ENCODE results near the gene STRN3. TPM values are rescaled to one million over a fixed set of nuclear protein-coding genes. Genes with fewer than 3 reads are reported as not detected.
A peak's percentile ranks its signal among the peaks of the same experiment; 100 is the strongest.
"Not testable (repeated sequence)": the region's sequence is repeated elsewhere in the genome, so short reads cannot be mapped to it uniquely, and the experiment has no call there.

Gene STRN3
- total RNA-seq, 2 donors from 2014 or later: 18.1 to 18.9 TPM

GRCh38 chr14:31057701-31058364, 31.7 kb upstream of the STRN3 start:
- peak overlapping the region in 1 of 4 donors; percentile 82 for H3K27ac ChIP-seq
- intact Hi-C loops (cut with DNase I): no loop called here
- H3K36me3 ChIP-seq (replicated peaks in 1 of 2; ENCODE audit: insufficient read depth in 1 of 2, low read depth in 2 of 2): no peaks in the 10 kb centered on the region
- no peak overlapping the region for H3K4me3 ChIP-seq
- WGBS, 2 donors: 93 to 95% methylated on average over 12 of the region's 12 CpGs
- TF ChIP-seq POLR2A (IDR thresholded peaks at IDR 0.05): no peak
- TF ChIP-seq, protein P1, sequence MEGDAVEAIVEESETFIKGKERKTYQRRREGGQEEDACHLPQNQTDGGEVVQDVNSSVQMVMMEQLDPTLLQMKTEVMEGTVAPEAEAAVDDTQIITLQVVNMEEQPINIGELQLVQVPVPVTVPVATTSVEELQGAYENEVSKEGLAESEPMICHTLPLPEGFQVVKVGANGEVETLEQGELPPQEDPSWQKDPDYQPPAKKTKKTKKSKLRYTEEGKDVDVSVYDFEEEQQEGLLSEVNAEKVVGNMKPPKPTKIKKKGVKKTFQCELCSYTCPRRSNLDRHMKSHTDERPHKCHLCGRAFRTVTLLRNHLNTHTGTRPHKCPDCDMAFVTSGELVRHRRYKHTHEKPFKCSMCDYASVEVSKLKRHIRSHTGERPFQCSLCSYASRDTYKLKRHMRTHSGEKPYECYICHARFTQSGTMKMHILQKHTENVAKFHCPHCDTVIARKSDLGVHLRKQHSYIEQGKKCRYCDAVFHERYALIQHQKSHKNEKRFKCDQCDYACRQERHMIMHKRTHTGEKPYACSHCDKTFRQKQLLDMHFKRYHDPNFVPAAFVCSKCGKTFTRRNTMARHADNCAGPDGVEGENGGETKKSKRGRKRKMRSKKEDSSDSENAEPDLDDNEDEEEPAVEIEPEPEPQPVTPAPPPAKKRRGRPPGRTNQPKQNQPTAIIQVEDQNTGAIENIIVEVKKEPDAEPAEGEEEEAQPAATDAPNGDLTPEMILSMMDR (IDR thresholded peaks at IDR 0.05): no peak
- H3K4me1 ChIP-seq: peaks cover 31% of the 10 kb centered on the region
- no peaks in the 10 kb centered on the region for H3K9me3 ChIP-seq
- no peaks in the 10 kb centered on the region for H3K27me3 ChIP-seq
- DNase-seq (no peak), ATAC-seq (no peak)

GRCh38 chr14:31057035-31057434, 30.9 kb upstream of the STRN3 start:
- WGBS, 2 donors: 94 to 100% methylated on average over 1 of the region's 1 CpG
- H3K27me3 ChIP-seq: no peaks in the 10 kb centered on the region
- H3K9me3 ChIP-seq: no peaks in the 10 kb centered on the region
- ATAC-seq: no peak
- TF ChIP-seq, protein P1 (IDR thresholded peaks at IDR 0.05): no peak
- TF ChIP-seq POLR2A (IDR thresholded peaks at IDR 0.05): no peak
- H3K36me3 ChIP-seq (replicated peaks in 1 of 2; ENCODE audit: insufficient read depth in 1 of 2, low read depth in 2 of 2): no peaks in the 10 kb centered on the region
- H3K4me1 ChIP-seq: peaks cover 31% of the 10 kb centered on the region
- H3K4me3 ChIP-seq: no peak overlapping the region
- no peak for DNase-seq
- intact Hi-C loops (cut with DNase I): no loop called here
- H3K27ac ChIP-seq: peak overlapping the region in 1 of 4 donors; percentile 27

DNA sequence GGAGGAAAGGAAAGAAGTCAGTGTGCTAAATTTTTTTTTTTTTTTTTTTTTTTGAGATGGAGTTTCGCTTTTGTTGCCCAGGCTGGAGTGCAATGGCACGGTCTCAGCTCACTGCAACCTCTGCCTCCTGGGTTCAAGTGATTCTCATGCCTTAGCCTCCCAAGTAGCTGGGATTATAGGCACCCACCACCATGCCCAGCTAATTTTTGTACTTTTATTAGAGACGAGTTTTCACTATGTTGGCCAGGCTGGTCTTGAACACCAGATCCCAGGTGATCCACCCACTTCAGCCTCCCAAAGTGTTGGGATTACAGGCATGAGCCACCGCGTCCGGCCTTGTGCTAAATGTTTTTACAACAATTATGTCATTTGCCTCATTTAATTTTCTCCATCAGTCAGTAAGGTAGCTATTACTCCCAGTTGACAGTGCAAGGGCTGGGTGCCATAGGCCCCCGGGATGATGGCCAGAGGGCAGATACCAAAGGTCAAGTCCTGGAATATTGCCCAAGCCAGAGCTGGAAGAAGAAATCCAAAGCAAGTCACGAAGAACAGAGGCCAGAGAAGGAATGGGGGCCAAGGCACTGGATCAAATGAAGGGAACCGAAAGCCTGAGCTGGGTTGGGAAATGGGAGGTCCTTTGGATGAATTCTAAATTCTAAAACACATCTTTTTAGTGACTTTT, 26.9 kb upstream of the STRN3 start:
- peak; percentile 69 for ATAC-seq
- H3K36me3 ChIP-seq (replicated peaks in 1 of 2; ENCODE audit: insufficient read depth in 1 of 2, low read depth in 2 of 2); H3K9me3 ChIP-seq; H3K4me1 ChIP-seq; H3K4me3 ChIP-seq; H3K27me3 ChIP-seq; intact Hi-C loops (cut with DNase I): not testable (repeated sequence)
- peak; percentile 46 to 68 (median 60) for DNase-seq
- 63 to 65% methylated on average over 9 of the region's 9 CpGs for WGBS, 2 donors
- peak overlapping the region in 2 of 4 donors; percentile 16 to 28 for H3K27ac ChIP-seq

DNA sequence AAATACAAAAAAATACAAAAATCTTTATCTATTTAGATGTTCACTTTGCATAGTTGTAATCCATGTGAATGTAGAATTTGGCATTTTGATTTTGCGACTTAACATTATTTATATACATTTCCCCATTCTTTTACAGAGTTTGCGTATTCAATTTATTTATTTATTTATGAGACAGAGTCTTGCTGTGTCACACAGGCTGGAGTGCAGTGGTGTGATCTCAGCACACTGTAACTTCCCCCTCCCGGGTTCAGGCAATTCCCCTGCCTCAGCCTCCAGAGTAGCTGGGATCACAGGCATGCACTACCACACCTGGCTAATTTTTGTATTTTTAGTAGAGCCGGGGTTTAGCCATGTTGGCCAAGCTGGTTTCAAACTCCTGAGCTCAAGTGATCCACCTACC, 25.3 kb upstream of the STRN3 start:
- no peak overlapping the region for H3K4me3 ChIP-seq
- no peaks in the 10 kb centered on the region for H3K36me3 ChIP-seq (replicated peaks in 1 of 2; ENCODE audit: insufficient read depth in 1 of 2, low read depth in 2 of 2)
- H3K27me3 ChIP-seq: no peaks in the 10 kb centered on the region
- H3K9me3 ChIP-seq: no peaks in the 10 kb centered on the region
- H3K4me1 ChIP-seq: peaks cover 5% of the 10 kb centered on the region
- TF ChIP-seq, protein P1 (IDR thresholded peaks at IDR 0.05): no peak
- no peak for TF ChIP-seq POLR2A (IDR thresholded peaks at IDR 0.05)
- 66 to 68% methylated on average over 4 of the region's 4 CpGs for WGBS, 2 donors
- ATAC-seq (no peak), DNase-seq (no peak)
- H3K27ac ChIP-seq: no peak overlapping the region
- intact Hi-C loops (cut with DNase I): no loop called here

DNA sequence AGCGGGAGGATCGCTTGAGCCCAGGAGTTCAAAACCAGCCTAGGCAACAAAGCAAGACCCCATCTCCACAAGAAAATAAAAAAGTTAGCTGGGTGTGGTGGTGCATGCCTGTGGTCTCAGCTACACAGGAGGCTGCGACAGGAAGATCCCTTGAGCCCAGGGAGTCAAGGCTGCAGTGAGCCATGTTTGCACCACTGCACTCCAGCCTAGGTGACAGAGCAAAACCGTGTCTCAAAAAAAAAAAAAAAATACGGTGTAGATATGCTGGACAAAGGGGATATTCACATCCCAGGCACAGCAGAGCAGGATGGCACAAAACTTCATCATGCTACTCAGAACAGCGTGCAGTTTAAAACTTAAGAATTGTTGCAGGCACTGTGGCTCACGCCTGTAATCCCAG, 24.8 kb upstream of the STRN3 start:
- Histone ChIP-seq H3K9me3 (no peaks in the 10 kb centered on the region), H3K27me3 (no peaks in the 10 kb centered on the region), H3K4me1 (peaks cover 5% of the 10 kb centered on the region), H3K4me3 (no peak overlapping the region), H3K27ac (no peak overlapping the region), H3K36me3 (replicated peaks in 1 of 2; ENCODE audit: insufficient read depth in 1 of 2, low read depth in 2 of 2) (no peaks in the 10 kb centered on the region)
- intact Hi-C loops (cut with DNase I): no loop called here
- no peak for DNase-seq
- 82 to 86% methylated on average over 7 of the region's 7 CpGs for WGBS, 2 donors
- no peak for TF ChIP-seq POLR2A (IDR thresholded peaks at IDR 0.05)
- no peak for ATAC-seq
